Hepatocyte (in vitro differentiated cells): ENCODE data around the gene SLC18A2. TPM values are rescaled to one million over a fixed set of nuclear protein-coding genes. Genes with fewer than 3 reads are reported as not detected.
"Not testable (repeated sequence)": the region's sequence is repeated elsewhere in the genome, so short reads cannot be mapped to it uniquely, and the experiment has no call there.

ENCODE experiments used
- DNase-seq: peaks from one replicate; pipeline ENCODE4 v3.0.0-alpha.2; 2016; ENCODE audit warnings: low spot score
- H2AFZ ChIP-seq: fragments of 200-600 bp; sonication (generic); 2 replicates; pipeline ENCODE4 v1.6.0; 2016; ENCODE audit warnings: antibody characterized with exemption, mild to moderate bottlenecking
- H3K27ac ChIP-seq: fragments of 200-600 bp; sonication (generic); 2 replicates; pipeline ENCODE4 v1.5.1; 2016; ENCODE audit warnings: mild to moderate bottlenecking
- H3K27me3 ChIP-seq: fragments of 200-600 bp; sonication (generic); 2 replicates; pipeline ENCODE4 v1.6.1; 2016
- H3K36me3 ChIP-seq: fragments of 200-600 bp; sonication (generic); replicated peaks from 2 replicates; pipeline ENCODE4 v1.5.1; 2016; ENCODE audit warnings: low read depth; ENCODE audit not compliant: insufficient read depth
- H3K4me1 ChIP-seq: fragments of 200-600 bp; sonication (generic); 2 replicates; pipeline ENCODE4 v1.5.1; 2016; ENCODE audit warnings: mild to moderate bottlenecking, moderate library complexity; ENCODE audit not compliant: insufficient read depth
- H3K4me2 ChIP-seq: fragments of 200-600 bp; sonication (generic); 2 replicates; pipeline ENCODE4 v1.6.0; 2016
- H3K4me3 ChIP-seq: fragments of 200-600 bp; sonication (generic); 2 replicates; pipeline ENCODE4 v1.5.1; 2016; ENCODE audit warnings: mild to moderate bottlenecking
- H3K79me2 ChIP-seq: fragments of 200-600 bp; sonication (generic); 2 replicates; pipeline ENCODE4 v1.6.0; 2017; ENCODE audit warnings: mild to moderate bottlenecking
- H3K9me2 ChIP-seq: fragments of 200-600 bp; sonication (generic); replicated peaks from 2 replicates; pipeline ENCODE4 v1.6.0; 2017; ENCODE audit warnings: mild to moderate bottlenecking; ENCODE audit not compliant: insufficient read depth
- H3K9me3 ChIP-seq: fragments of 200-600 bp; sonication (generic); 2 replicates; pipeline ENCODE4 v1.5.1; 2016; ENCODE audit warnings: low read depth, mild to moderate bottlenecking
- H4K20me1 ChIP-seq: fragments of 200-600 bp; sonication (generic); 2 replicates; pipeline ENCODE4 v1.6.0; 2016; ENCODE audit warnings: mild to moderate bottlenecking; ENCODE audit not compliant: insufficient read depth, poor library complexity, severe bottlenecking
- EZH2 ChIP-seq: fragments of 200-600 bp; sonication (generic); IDR thresholded peaks from 2 replicates; pipeline ENCODE4 v1.6.1; 2016; ENCODE audit warnings: antibody characterized with exemption, mild to moderate bottlenecking, borderline replicate concordance
- EZH2phosphoT487 ChIP-seq: fragments of 200-600 bp; sonication (generic); IDR thresholded peaks from one replicate; pipeline ENCODE4 v1.6.1; 2018; ENCODE audit warnings: antibody characterized with exemption, mild to moderate bottlenecking, low read depth, moderate library complexity; ENCODE audit not compliant: unreplicated experiment, severe bottlenecking
- WGBS: methylation state at CpG from one replicate; pipeline ENCODE4 v1.1.6; 2016; ENCODE audit warnings: low lambda C conversion rate; ENCODE audit errors: missing lambda C conversion rate; 5-methylcytosine and 5-hydroxymethylcytosine counted together
- polyA plus RNA-seq: library from polyadenylated mRNA; unstranded; fragments of >200 nt; fragmentation: Nextera tagmentation; extraction: Ambion mirVana; gene quantifications from 2 replicates; pipeline ENCODE4 v1.2.1, GENCODE V29; 2016
- total RNA-seq: library from RNA; depleted of rRNA; stranded (reverse); fragments of >200 nt; gene quantifications from 2 replicates; pipeline ENCODE4 v1.2.3, GENCODE V29; 2014
- TF ChIP-seq, protein P1 (sequence below): fragments of 200-600 bp; sonication (generic); IDR thresholded peaks from 2 replicates; pipeline ENCODE4 v1.5.1; 2016; ENCODE audit warnings: antibody characterized with exemption, mild to moderate bottlenecking; ENCODE audit not compliant: poor library complexity

Gene SLC18A2
- total and polyA plus RNA-seq, 2 experiments from 2014 or later = 1.3 to 1.6 TPM

DNA sequence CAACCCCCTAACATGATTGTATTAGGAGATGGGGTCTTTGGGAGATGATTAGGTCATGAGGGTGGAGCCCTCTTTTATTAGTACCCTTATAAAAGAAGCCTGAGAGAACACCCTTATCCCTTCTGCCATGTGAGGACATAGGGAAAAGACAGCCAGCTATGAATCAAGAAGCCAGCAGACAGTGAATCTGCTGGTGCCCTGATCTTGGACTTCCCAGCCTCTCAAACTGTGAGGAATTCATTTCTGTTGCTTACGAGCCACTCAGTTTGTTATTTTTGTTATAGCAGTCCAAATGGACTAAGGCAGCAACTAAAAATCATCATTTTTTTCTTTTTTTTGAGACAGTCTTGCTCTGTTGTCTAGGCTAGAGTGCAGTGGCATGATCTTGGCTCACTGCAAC is 59.8 kb downstream of the SLC18A2 start:
- DNase-seq = no peak
- Histone ChIP-seq H3K79me2 (peaks cover 19% of the 10 kb centered on the region), H3K4me3 (no peak overlapping the region), H3K9me2 (no peaks in the 10 kb centered on the region), H3K36me3 (no peaks in the 10 kb centered on the region), H3K27me3 (no peaks in the 10 kb centered on the region), H2AFZ (no peak overlapping the region), H4K20me1 (no peaks in the 10 kb centered on the region), H3K4me2 (no peak overlapping the region), H3K4me1 (no peaks in the 10 kb centered on the region), H3K9me3 (no peaks in the 10 kb centered on the region), H3K27ac (no peak overlapping the region)
- TF ChIP-seq EZH2 = no peak
- no peak for TF ChIP-seq EZH2phosphoT487
- TF ChIP-seq, protein P1, sequence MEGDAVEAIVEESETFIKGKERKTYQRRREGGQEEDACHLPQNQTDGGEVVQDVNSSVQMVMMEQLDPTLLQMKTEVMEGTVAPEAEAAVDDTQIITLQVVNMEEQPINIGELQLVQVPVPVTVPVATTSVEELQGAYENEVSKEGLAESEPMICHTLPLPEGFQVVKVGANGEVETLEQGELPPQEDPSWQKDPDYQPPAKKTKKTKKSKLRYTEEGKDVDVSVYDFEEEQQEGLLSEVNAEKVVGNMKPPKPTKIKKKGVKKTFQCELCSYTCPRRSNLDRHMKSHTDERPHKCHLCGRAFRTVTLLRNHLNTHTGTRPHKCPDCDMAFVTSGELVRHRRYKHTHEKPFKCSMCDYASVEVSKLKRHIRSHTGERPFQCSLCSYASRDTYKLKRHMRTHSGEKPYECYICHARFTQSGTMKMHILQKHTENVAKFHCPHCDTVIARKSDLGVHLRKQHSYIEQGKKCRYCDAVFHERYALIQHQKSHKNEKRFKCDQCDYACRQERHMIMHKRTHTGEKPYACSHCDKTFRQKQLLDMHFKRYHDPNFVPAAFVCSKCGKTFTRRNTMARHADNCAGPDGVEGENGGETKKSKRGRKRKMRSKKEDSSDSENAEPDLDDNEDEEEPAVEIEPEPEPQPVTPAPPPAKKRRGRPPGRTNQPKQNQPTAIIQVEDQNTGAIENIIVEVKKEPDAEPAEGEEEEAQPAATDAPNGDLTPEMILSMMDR = no peak
- WGBS = 91% methylated on average over 1 of the region's 1 CpG

DNA sequence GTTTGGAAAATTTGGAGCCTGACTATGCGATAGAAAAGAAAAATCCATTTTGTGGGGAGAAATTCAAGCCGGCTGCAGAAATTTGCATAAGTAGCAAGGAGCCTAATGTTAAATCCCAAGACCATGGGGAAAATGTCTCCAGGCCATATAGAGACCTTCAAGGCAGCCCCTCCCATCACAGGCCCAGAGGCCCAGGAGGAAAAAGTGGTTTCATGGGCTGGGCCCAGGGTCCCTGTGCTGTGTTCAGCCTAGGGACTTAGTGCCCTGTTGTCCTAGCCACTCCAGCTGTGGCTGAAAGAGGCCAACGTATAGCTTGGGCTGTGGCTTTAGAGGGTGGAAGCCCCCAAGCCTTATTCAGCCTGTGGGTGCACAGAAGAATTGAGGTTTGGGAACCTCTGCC is 62.5 kb downstream of the SLC18A2 start:
- H3K27me3 ChIP-seq, H3K4me2 ChIP-seq, H3K9me3 ChIP-seq, H4K20me1 ChIP-seq, H3K4me1 ChIP-seq, H3K27ac ChIP-seq, H2AFZ ChIP-seq, H3K4me3 ChIP-seq, DNase-seq, H3K9me2 ChIP-seq, H3K36me3 ChIP-seq: not testable (repeated sequence)
- 96% methylated on average over 3 of the region's 3 CpGs for WGBS
- peaks cover 25% of the 10 kb centered on the region for H3K79me2 ChIP-seq

DNA sequence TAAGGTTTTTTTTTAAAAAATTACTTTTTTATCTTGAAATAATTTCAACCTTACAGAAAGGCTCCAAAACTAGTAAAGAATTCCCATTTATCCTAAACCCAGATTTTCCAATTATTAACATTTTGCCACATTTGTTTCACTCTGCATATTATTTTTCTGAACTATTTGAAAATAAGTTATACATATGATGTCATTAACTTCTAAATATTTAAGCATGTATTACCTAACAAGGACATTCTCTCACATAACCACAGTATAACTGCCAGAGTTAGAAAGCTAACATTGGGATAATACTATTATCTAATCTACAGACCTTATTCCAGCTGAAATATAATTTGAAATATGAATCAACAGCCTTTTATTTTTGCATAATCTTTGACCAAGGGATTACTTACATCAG is 65.8 kb downstream of the SLC18A2 start:
- Histone ChIP-seq H3K4me1 (no peaks in the 10 kb centered on the region), H3K27ac (no peak overlapping the region), H3K4me2 (no peak overlapping the region), H3K4me3 (no peak overlapping the region), H4K20me1 (no peaks in the 10 kb centered on the region), H3K9me3 (no peaks in the 10 kb centered on the region), H2AFZ (no peak overlapping the region), H3K79me2 (peaks cover 30% of the 10 kb centered on the region), H3K9me2 (no peaks in the 10 kb centered on the region), H3K27me3 (no peaks in the 10 kb centered on the region), H3K36me3 (no peaks in the 10 kb centered on the region)
- DNase-seq = no peak
- no peak for TF ChIP-seq EZH2phosphoT487
- no peak for TF ChIP-seq EZH2
- TF ChIP-seq, protein P1 = no peak

DNA sequence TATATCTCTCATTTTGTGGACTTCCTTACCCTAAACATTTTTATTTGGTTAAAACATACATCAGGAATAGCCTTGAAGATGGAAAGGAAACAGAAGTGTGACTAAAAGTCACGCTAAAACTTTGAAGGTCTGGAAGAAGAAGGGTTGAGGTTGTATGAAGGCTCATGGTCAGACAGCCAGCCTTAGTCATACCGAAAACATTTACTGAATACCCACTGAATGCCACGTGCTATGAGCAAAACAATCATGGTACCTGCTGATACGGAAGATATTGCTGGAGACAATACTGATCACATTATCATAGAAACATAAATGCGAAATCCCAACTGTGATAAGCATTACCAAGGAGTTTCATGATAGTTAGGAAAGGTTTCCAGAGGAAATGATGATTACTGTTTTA is 70.3 kb downstream of the SLC18A2 start:
- no peak overlapping the region for H3K4me2 ChIP-seq
- no peak for TF ChIP-seq EZH2
- no peak for TF ChIP-seq EZH2phosphoT487
- TF ChIP-seq, protein P1 = no peak
- 96% methylated on average over 5 of the region's 5 CpGs for WGBS

More for the DNA sequence above, 70.3 kb downstream of the SLC18A2 start:
- no peaks in the 10 kb centered on the region for H3K36me3 ChIP-seq
- no peaks in the 10 kb centered on the region for H3K9me3 ChIP-seq
- H3K27ac ChIP-seq = no peak overlapping the region
- H3K9me2 ChIP-seq = no peaks in the 10 kb centered on the region
- H4K20me1 ChIP-seq = no peaks in the 10 kb centered on the region
- H3K4me3 ChIP-seq = no peak overlapping the region
- no peaks in the 10 kb centered on the region for H3K4me1 ChIP-seq
- DNase-seq = no peak
- peaks cover 21% of the 10 kb centered on the region for H3K79me2 ChIP-seq
- H2AFZ ChIP-seq = no peak overlapping the region
- no peaks in the 10 kb centered on the region for H3K27me3 ChIP-seq
